GM21360 (cell line): ENCODE data around the gene ZNF277.

ENCODE experiments used
- ATAC-seq: cut with Tn5 transposase; IDR thresholded peaks from one replicate; pipeline ENCODE4 v1.9.1; 2021; ENCODE audit warnings: mild to moderate bottlenecking, moderate library complexity; ENCODE audit not compliant: unreplicated experiment

The ZNF277 gene

GRCh38 chr7:112183266-112183665 is 23.2 kb upstream of the ZNF277 start:
- ATAC-seq: no peak

GRCh38 chr7:112184455-112184854 is 22.0 kb upstream of the ZNF277 start:
- ATAC-seq: no peak

- no peak for ATAC-seq
Measured at GRCh38 chr7:112185005-112185834, 21.3 kb upstream of the ZNF277 start.

GRCh38 chr7:112186300-112186699 is 20.2 kb upstream of the ZNF277 start:
- ATAC-seq: no peak

GRCh38 chr7:112188257-112188656 is 18.2 kb upstream of the ZNF277 start:
- ATAC-seq: no peak

- ATAC-seq: no peak
Measured at GRCh38 chr7:112189691-112190090, 16.8 kb upstream of the ZNF277 start.

GRCh38 chr7:112190120-112190519 is 16.4 kb upstream of the ZNF277 start:
- ATAC-seq: no peak

- no peak for ATAC-seq
Measured at GRCh38 chr7:112192236-112193154, 14.0 kb upstream of the ZNF277 start.

- ATAC-seq: no peak
Measured at GRCh38 chr7:112193915-112194502, 12.5 kb upstream of the ZNF277 start.

GRCh38 chr7:112195717-112196116 is 10.8 kb upstream of the ZNF277 start:
- ATAC-seq: no peak

GRCh38 chr7:112197322-112197721 is 9.2 kb upstream of the ZNF277 start:
- ATAC-seq: no peak

- ATAC-seq: no peak
Measured at GRCh38 chr7:112199035-112199655, 7.3 kb upstream of the ZNF277 start.

- ATAC-seq: no peak
Measured at GRCh38 chr7:112199672-112200071, 6.8 kb upstream of the ZNF277 start.

- no peak for ATAC-seq
Measured at GRCh38 chr7:112201411-112201810, 5.1 kb upstream of the ZNF277 start.

- no peak for ATAC-seq
Measured at GRCh38 chr7:112201839-112202238, 4.7 kb upstream of the ZNF277 start.

GRCh38 chr7:112202816-112203215 is 3.7 kb upstream of the ZNF277 start:
- ATAC-seq: no peak

- ATAC-seq: no peak
Measured at GRCh38 chr7:112203365-112203739, 3.1 kb upstream of the ZNF277 start.

GRCh38 chr7:112204499-112205342 is 1.8 kb upstream of the ZNF277 start:
- ATAC-seq: no peak

- peak; percentile 14 for ATAC-seq
Measured at GRCh38 chr7:112205343-112206237, 905 bp upstream of the ZNF277 start.
